Lung (tissue), 12 donors: ENCODE data around the gene COL6A3. TPM values are rescaled to one million over a fixed set of nuclear protein-coding genes. Genes with fewer than 3 reads are reported as not detected.
"Not testable (repeated sequence)": the region's sequence is repeated elsewhere in the genome, so short reads cannot be mapped to it uniquely, and the experiment has no call there.

ENCODE experiments used
- ATAC-seq: fragments of 200-7000 bp; cut with Tn5 transposase; one replicate; pipeline ENCODE4 v1.9.1; 2020; ENCODE audit warnings: moderate number of reproducible peaks; ENCODE audit not compliant: insufficient read depth, low FRiP score
- DNase-seq, 3 donors: peaks; one replicate each; pipeline ENCODE4 v3.0.0-alpha.2; 2013 to 2017
- H3K27ac ChIP-seq, 2 donors: one replicate each; pipeline ENCODE4 v1.5.1; 2013; ENCODE audit warnings: mild to moderate bottlenecking in 2 of 2, moderate library complexity in 2 of 2, control low read depth in 1 of 2, inconsistent platforms in 1 of 2, low read depth in 1 of 2, low read length in 1 of 2
- H3K27me3 ChIP-seq, 3 donors: one replicate each; pipeline ENCODE4 v1.5.1; 2013; ENCODE audit warnings: low read length in 2 of 3; ENCODE audit not compliant: control insufficient read depth in 3 of 3, insufficient read depth in 3 of 3
- H3K36me3 ChIP-seq, 4 donors: one replicate each; pipeline ENCODE4 v1.5.1; 2013; ENCODE audit warnings: low read length in 4 of 4, mild to moderate bottlenecking in 1 of 4, moderate library complexity in 1 of 4; ENCODE audit not compliant: control insufficient read depth in 4 of 4, insufficient read depth in 4 of 4
- H3K4me1 ChIP-seq, 5 donors: one replicate each; pipeline ENCODE4 v1.5.1; 2013; ENCODE audit warnings: low read length in 5 of 5, mild to moderate bottlenecking in 2 of 5, moderate library complexity in 1 of 5; ENCODE audit not compliant: control insufficient read depth in 5 of 5, insufficient read depth in 5 of 5
- H3K4me3 ChIP-seq: one replicate; pipeline ENCODE4 v1.5.1; 2013; ENCODE audit warnings: mild to moderate bottlenecking, control low read depth, moderate library complexity
- H3K9ac ChIP-seq, 2 donors: one replicate each; pipeline ENCODE4 v1.5.1; 2013; ENCODE audit warnings: low read length in 2 of 2, control low read depth in 1 of 2; ENCODE audit not compliant: insufficient read depth in 1 of 2
- H3K9me3 ChIP-seq, 4 donors: one replicate each; pipeline ENCODE4 v1.5.1; 2013; ENCODE audit warnings: low read length in 3 of 4, mild to moderate bottlenecking in 1 of 4, moderate library complexity in 1 of 4; ENCODE audit not compliant: control insufficient read depth in 4 of 4, insufficient read depth in 3 of 4
- whole genome bisulfite sequencing, 2 donors: extraction: QIAGEN DNeasy Blood & Tissue Kit; methylation state at CpG; one replicate each; pipeline ENCODE4 v1.1.7; 2013; 5-methylcytosine and 5-hydroxymethylcytosine counted together
- polyA plus RNA-seq, 2 donors: library from polyadenylated mRNA; stranded (reverse); fragments of 200-250 nt; gene quantifications; one replicate each; pipeline ENCODE4 v1.2.1, GENCODE V29; 2013
- total RNA-seq, 2 donors: library from RNA; depleted of rRNA in 1 of 2; stranded (reverse); fragments of >200 nt in 1 of 2; gene quantifications; one replicate each; pipeline ENCODE4 v1.2.1, GENCODE V29; 2014 to 2021
- TF ChIP-seq, protein P1 (sequence below): IDR thresholded peaks from 2 replicates; pipeline ENCODE4 v1.5.1; 2012; ENCODE audit warnings: mild to moderate bottlenecking; ENCODE audit errors: control extremely low read depth, extremely low read depth
- donor health status: control.
- donor health status: control.
- donor health status: Bipolar disorder and iron deficiency.
- donor health status: healthy.
- donor health status: DM: yes; HTN: yes; CAD: no.

The COL6A3 gene
- total and polyA plus RNA-seq, 4 donors = 36.4 to 548 (median 277) TPM

- TF ChIP-seq, protein P1, sequence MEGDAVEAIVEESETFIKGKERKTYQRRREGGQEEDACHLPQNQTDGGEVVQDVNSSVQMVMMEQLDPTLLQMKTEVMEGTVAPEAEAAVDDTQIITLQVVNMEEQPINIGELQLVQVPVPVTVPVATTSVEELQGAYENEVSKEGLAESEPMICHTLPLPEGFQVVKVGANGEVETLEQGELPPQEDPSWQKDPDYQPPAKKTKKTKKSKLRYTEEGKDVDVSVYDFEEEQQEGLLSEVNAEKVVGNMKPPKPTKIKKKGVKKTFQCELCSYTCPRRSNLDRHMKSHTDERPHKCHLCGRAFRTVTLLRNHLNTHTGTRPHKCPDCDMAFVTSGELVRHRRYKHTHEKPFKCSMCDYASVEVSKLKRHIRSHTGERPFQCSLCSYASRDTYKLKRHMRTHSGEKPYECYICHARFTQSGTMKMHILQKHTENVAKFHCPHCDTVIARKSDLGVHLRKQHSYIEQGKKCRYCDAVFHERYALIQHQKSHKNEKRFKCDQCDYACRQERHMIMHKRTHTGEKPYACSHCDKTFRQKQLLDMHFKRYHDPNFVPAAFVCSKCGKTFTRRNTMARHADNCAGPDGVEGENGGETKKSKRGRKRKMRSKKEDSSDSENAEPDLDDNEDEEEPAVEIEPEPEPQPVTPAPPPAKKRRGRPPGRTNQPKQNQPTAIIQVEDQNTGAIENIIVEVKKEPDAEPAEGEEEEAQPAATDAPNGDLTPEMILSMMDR = no peak
- Histone ChIP-seq H3K27me3 (no peaks in the 10 kb centered on the region), H3K9ac (peak overlapping the region; percentile 87 to 100), H3K36me3 (peaks cover 0 to 25% (median 3%) of the 10 kb centered on the region in 4 donors), H3K9me3 (no peaks in the 10 kb centered on the region), H3K4me1 (peaks cover 0 to 28% (median 0%) of the 10 kb centered on the region in 5 donors), H3K4me3 (no peak overlapping the region), H3K27ac (peak overlapping the region; percentile 56 to 69)
- DNase-seq (peak; percentile 74 to 88 (median 78)), ATAC-seq (peak; percentile 10)
- 66 to 80% methylated on average over 16 of the region's 16 CpGs for WGBS, 2 donors
Measured at GRCh38 chr2:237411683-237412423, 2.1 kb downstream of the COL6A3 start.

DNA sequence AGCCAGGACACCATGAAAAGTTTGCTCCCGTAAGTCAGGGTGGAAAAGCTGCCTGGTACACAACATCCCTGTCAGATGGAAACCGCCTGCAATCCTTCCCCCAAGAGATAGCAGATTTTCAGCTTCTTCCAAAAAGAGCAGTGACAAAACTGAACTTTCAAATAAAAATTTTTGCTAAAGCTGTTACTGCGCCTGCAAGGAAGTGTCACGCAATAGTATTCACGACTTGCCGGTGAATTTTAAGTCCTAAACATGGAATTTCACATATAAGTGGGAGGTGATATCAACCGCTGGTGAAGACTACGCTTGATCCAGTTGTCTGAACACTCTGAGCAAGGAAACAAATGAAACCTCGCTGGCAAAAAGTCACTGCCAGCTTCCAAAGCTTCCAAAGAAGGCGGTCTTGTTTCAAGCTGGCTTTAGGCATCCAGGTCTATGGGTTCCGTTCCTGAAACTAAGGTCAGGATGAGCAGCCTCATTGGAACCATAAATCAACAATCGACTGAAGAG lies 2.8 kb downstream of the COL6A3 start:
- Histone ChIP-seq H3K4me3 (no peak overlapping the region), H3K9ac (peak overlapping the region; percentile 87 to 100), H3K27ac (peak overlapping the region in 1 of 2 donors; percentile 69), H3K9me3 (no peaks in the 10 kb centered on the region), H3K4me1 (peaks cover 0 to 33% (median 0%) of the 10 kb centered on the region in 5 donors), H3K27me3 (no peaks in the 10 kb centered on the region), H3K36me3 (peaks cover 0 to 25% (median 4%) of the 10 kb centered on the region in 4 donors)
- 74 to 80% methylated on average over 12 of the region's 12 CpGs for WGBS, 2 donors
- TF ChIP-seq, protein P1 = no peak
- DNase-seq (peak in 2 of 3 donors; percentile 56 to 63), ATAC-seq (no peak)

GRCh38 chr2:237409263-237409662 lies 4.7 kb downstream of the COL6A3 start:
- H3K9me3 ChIP-seq, ATAC-seq, H3K27me3 ChIP-seq, H3K27ac ChIP-seq, H3K4me3 ChIP-seq, DNase-seq: not testable (repeated sequence)
- peak overlapping the region in 1 of 2 donors; percentile 100 for H3K9ac ChIP-seq
- H3K4me1 ChIP-seq = peaks cover 0 to 29% (median 1%) of the 10 kb centered on the region in 5 donors
- 83 to 94% methylated on average over 2 of the region's 2 CpGs for WGBS, 2 donors
- peaks cover 0 to 25% (median 4%) of the 10 kb centered on the region in 4 donors for H3K36me3 ChIP-seq

DNA sequence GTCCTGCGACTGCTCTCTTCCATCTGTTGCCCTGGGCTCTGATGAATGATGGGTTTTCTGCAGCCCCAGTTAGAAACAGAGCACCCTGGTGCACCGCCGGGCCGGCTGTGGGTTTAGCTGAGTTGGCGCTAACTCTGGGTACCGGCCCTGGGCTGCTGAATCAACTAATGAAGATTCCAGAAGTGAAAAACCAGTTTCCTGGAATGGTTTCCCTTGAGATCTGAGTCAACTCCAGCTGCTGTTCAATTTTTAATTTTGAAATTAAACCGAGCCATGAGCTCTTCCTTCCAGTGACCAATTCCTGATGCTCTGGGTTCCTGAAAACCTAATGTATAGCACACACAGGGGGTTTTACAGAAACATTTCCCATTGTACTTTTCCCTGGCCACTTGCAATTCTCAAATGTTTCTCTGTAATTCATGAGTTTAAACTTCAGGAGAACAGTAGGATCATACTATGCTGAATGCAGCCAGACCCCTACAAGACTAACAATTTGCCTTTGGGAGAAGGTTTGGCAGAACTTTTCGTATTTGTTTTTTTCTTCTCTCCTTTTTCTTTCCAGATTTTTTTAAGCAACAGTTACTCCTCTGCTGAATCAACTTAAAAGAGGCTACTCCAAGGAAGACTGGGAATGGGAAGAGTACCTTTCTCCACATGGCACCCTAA lies 5.5 kb downstream of the COL6A3 start:
- no peak overlapping the region for H3K9ac ChIP-seq
- WGBS, 2 donors = 67 to 85% methylated on average over 8 of the region's 8 CpGs

More for the DNA sequence above, 5.5 kb downstream of the COL6A3 start:
- H3K27ac ChIP-seq = no peak overlapping the region
- no peak overlapping the region for H3K4me3 ChIP-seq
- ATAC-seq = no peak
- TF ChIP-seq, protein P1 = no peak
- H3K36me3 ChIP-seq = peaks cover 0 to 22% (median 4%) of the 10 kb centered on the region in 4 donors
- no peak for DNase-seq
- peaks cover 0 to 29% (median 1%) of the 10 kb centered on the region in 5 donors for H3K4me1 ChIP-seq
- no peaks in the 10 kb centered on the region for H3K9me3 ChIP-seq
- H3K27me3 ChIP-seq = no peaks in the 10 kb centered on the region
